Amygdala (tissue), 56 donors: Measurements from ENCODE around the gene PPP6R2.
"Not testable (repeated sequence)": the region's sequence is repeated elsewhere in the genome, so short reads cannot be mapped to it uniquely, and the experiment has no call there.

Source experiments
- DNase-seq, 56 donors: peaks; one replicate each; lab custom pipeline; 2025; lab: John Stamatoyannopoulos, UW

The PPP6R2 gene

DNA sequence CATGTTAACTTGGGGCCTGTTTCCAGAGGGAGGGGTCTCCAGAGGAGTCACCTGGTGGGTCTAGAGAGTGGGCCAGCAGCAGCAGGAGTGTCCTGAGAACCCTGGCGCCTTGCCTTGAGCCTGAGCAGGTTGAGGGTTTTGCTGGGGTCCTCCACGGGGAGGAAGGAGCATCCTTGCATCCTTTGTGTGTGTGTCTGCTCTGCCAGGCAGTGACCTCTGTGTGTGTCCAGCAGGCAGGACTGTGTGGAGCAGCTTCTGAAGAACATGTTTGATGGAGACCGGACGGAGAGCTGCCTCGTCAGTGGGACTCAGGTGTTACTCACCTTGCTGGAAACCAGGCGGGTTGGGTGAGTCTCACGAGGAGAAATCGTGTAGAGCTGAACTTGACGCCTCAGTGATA lies 76.0 kb downstream of the PPP6R2 start:
- no peak for DNase-seq

DNA sequence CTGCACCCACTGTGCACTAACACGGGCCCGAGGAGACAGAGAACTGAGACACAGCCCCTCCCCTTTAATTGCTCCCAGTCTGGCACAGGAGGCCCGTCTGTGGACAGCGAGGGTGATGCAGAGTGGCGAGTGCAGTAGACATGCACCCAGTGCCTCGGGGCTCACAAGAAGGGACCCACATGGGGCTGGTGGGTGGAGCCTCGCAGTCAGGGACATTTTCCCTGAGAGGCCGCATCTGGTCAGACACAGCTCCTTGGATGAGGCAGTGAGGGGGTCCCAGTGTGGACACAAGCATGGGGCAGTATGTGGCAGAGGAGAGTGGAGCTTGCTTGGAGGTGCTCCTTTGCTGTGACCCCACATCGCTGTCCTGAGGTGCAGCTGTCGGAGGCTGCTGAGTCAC lies 76.9 kb downstream of the PPP6R2 start:
- no peak for DNase-seq

DNA sequence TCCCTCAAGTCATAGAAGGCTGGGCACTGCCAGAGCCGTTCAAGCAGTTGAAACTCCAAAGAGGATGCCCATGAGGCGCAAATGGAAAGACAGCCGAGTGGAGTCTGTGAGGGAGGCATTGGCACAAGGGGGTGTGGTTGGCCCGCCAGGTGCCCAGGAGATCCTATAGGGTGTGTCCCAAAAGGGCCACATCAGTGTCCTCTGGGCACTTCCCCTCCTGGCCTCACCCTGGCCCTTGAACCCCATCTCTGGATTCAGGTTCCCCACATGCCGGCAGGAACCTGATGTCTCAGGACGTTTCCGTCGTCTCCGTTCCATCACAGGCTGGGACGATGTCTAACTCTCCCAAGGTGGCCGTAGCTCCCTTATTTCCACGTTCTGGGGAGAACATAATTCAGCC lies 77.5 kb downstream of the PPP6R2 start:
- no peak for DNase-seq

DNA sequence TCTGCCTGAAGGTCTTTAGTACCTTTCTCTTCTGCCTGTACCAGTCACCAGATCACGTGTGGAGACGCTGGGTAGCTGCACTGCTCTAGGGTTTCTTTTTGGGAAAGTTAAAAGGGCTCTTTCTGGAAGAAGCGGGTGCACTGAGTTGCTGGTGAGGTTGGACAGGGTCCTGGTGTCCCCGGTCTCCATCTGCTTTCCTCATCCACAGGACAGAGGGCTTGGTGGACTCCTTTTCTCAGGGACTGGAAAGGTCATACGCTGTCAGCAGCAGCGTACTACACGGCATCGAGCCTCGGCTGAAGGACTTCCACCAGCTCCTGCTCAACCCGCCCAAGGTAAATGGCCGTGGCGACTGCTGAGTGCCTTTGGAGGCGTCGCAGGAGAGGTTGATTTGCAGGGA lies 78.9 kb downstream of the PPP6R2 start:
- DNase-seq, result peak in 1 of 56 donors; percentile 23

GRCh38 chr22:50422961-50423815 lies 80.1 kb downstream of the PPP6R2 start:
- DNase-seq, result no peak

GRCh38 chr22:50423956-50424355 lies 80.8 kb downstream of the PPP6R2 start:
- DNase-seq, result no peak

DNA sequence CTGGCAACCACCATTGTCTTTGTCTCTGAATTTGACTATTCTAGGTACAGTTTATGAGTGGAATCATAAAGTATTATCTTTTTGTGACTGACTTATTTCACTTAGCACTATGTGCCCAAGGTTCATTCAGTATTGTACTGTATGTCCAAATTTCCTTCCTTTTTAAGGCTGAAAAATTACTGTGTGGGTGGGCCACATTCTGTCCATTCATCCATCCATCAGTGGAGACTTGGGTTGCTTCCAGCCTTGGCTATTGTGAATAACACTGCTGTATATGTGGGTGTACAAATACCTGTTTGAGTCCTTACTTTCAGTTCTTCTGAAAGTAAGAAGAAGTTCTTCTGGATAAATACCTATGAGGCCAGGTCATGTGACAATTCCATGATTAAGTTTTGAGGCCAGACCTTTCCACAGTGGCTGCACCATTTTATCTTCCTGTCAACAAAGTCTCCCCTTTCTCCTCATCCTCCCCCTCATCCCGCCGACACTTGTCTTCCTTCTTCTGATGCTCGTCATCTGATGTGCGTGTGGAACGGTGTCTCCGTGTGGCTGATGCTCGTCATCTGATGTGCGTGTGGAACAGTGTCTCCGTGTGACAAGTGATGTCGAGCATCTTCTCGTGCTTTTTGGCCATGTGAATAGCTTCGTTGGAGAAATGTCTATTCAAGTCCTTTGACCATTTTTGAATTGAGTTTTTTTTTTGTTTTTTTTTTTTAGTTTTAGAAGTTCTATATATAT lies 82.2 kb downstream of the PPP6R2 start:
- no peak for DNase-seq

- DNase-seq, result no peak
Observed at GRCh38 chr22:50432131-50432876, 89.2 kb downstream of the PPP6R2 start.

DNA sequence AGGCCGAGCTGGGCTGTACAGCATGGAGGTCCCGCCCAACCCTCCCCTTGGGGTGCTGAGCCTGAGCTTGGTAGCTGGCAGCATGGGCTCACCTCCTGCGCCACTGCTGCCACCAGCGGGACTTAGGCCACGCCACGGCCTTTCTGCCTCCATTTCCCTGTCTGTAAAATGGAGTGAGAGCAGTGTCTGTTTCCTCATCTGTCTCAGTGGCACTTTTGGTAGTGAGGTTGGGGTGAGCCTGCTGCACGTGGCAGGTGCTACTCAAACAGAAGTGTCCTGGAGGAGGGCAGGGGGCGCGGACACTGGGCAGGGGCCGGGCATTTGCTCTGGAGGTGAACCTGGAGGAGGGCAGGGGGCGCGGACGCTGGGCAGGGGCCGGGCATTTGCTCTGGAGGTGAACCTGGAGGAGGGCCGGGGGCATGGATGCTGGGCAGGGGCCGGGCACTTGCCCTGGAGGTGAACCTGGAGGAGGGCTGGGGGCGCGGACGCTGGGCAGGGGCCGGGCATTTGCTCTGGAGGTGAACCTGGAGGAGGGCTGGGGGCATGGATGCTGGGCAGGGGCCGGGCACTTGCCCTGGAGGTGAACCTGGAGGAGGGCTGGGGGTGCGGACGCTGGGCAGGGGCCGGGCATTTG lies 89.9 kb downstream of the PPP6R2 start:
- not testable (repeated sequence) for DNase-seq

DNA sequence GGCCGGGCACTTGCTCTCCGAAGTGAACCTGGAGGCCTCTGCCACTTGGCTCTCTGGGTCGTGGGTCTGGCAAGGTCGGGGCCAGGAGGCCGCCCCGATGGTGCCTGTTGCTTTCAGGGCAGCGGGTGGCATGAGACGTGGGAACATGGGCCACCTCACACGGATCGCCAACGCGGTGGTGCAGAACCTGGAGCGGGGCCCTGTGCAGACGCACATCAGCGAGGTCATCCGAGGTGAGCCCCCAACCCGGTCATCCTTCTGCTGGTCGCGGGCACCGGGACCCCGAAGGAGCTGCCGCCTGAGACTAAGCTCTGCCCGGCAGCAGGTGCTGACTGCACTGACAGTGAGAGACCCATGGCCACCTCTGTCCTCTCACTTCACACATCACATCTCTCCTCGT lies 91.7 kb downstream of the PPP6R2 start:
- DNase-seq, result no peak

GRCh38 chr22:50435291-50436014 lies 92.3 kb downstream of the PPP6R2 start:
- no peak for DNase-seq

DNA sequence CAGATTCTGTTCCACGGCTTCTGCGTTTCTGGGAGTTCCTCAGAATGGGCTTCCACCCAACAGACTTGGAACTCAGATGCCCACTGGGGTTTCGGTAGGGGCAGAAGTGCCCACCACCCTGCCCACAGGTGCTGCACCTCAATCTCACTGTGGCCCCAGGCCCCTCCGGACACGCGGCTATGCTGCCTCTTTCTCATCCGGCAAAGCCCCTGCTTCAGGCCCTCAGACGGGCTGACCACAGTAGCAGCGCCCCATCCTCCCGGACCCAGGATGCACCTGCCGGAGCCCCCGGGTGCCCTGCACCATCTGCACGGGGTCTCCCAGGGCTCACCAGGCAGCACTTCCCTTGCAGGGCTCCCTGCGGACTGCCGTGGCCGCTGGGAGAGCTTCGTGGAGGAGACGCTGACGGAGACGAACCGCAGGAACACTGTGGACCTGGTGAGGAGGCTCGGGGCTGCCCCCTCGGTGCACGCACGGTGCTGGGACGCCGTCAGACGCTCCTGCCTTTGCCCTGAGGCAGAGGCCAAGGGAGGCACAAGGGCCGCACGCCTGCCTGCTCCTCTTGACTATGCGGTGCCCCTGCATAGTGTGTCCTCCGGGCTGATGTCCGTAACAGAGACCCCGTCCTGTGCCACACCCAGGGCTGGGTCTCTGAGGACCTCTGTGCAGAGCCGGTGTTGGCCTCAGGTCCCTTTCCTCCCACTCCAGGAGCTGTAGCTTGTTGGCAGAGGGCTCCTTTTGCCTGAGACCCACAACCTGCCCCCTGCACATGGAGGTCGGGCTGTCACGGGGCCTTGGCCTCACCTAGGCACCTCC lies 93.1 kb downstream of the PPP6R2 start:
- no peak for DNase-seq

DNA sequence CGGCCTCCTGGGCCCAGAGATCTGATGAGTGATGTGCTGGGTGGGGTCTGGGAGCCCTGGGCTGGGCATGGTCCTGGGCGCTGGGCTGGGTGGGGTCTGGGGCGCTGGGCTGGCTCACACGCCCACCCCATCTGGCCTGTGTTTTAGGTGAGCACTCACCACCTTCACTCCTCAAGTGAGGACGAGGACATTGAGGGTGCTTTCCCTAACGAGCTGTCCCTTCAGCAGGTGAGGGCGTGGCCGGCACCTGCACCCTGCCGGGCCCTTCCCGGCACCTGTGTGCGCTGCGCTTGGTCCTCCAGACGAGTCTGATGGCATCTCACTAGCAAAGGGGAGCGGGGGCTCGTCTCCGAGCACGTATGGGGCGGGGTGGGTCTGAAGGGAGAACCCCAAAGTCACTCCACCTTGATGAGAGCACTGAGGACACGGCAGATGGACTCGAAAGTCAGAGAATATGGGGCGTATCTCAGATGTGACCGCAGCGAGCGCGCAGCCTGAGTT lies 93.8 kb downstream of the PPP6R2 start:
- DNase-seq, result no peak

DNA sequence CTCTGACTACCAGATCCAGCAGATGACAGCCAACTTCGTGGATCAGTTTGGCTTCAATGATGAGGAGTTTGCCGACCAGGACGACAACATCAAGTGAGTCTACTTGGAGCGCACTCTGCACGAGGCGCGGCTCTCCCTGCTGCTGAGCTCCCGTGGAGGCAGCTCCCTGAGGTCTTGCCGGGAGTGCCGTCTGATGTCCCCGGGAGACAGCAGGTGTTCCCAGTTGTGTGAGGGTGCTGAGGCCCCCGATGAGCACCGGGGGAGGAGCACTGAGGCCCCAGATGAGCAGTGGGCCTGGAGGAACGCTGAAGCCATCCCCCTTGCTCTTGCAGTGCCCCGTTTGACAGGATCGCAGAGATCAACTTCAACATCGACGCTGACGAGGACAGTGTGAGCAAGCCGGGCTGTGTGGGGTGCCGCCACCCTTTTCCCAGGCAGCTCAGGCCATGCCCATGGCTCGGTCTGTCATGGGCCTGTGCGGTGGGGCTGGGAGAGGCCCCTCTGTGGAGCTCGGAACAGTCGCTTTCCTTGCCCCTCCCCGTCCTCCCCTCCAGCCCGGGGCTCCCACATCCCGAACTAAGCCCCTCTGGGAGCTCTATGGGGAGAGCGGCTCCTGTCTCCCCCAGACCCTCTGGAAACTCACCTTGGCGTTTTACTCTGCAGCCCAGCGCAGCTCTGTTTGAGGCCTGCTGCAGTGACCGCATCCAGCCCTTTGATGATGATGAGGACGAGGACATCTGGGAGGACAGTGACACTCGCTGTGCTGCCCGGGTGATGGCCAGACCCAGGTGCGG lies 94.6 kb downstream of the PPP6R2 start:
- DNase-seq, result no peak

- DNase-seq, result no peak
Observed at GRCh38 chr22:50438305-50439275, 95.5 kb downstream of the PPP6R2 start.

- DNase-seq, result no peak
Observed at GRCh38 chr22:50439314-50439870, 96.3 kb downstream of the PPP6R2 start.
